Skeletal muscle cell (primary cell): ENCODE results near the gene RAB19.
"Not testable (repeated sequence)": the region's sequence is repeated elsewhere in the genome, so short reads cannot be mapped to it uniquely, and the experiment has no call there.

ENCODE experiments used
- DNase-seq: peaks from one replicate; pipeline ENCODE4 v3.0.0-alpha.2; 2010; ENCODE audit warnings: low read depth
- H3K4me3 ChIP-seq: 2 replicates; pipeline ENCODE4 v1.5.1; 2011; ENCODE audit warnings: low read depth, mild to moderate bottlenecking, control low read depth, low read length, moderate library complexity

RAB19 gene

DNA sequence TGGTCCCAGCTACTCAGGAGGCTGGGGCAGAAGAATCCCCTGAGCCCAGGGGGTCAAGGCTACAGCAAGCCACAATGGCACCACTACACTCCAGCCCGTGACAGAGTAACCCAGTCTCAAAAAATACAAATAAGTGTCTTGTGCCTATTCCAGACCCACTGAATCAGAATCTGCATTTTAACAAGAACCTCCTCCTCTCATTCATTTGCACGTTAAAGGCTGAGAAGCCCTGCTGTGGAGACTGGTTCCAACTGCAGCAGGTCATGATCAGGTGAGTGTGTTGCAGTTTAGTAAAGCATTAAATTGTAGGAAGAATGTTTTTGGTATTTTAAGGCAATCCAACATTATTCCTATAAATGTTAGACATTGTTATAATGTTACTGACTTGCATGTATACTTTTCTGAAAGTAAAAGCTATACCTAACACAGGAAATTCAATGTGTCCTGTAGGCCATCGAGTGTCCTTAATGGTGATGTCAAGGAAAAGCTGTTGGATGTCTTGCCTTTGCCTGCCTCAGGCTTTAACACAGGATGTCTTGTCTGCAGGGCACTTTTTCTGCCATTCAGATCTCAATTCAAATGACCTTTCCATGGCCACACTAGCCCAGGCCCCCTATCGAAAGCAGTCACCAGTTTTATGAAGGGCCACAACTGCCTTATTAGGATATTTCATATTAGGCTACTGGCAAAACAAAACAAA, 45.1 kb downstream of the RAB19 start:
- no peak overlapping the region for H3K4me3 ChIP-seq
- DNase-seq: no peak

DNA sequence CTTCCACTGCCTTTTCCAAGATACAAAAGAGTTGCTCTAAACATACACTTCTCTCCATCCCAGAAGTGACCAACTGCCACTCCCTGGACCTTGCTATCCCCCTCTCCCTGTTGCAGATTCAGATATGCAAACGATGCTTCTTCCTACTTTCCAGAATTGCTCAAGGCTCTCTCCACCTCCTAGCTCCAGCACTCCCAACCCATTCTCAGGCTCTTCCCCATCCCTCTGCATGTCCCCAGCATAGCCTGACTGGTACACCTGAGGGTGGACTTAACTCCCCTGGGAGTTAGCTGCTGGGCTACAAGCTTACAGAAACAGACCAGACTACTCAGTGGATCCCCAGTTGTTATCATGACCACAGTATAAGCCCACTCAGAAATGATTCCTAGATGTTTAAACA, 47.9 kb downstream of the RAB19 start:
- no peak for DNase-seq
- no peak overlapping the region for H3K4me3 ChIP-seq

DNA sequence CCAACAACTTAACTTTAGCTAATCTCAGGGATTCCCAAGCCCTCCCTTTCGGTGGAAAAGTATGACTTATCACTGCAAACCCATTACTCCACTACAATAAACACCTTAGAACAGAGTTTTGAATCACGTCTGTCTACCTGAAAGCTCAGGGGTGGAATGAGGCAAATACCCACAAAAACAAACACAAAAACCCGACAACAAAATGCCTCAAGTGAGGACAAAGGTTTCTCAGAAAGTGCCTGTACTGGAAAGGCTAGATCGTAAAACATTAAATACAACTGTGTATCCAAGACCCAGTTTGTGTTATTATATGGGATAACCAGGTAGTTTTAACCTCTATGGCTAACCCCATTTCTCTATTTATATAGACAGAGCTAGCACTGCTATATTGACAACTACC, 49.4 kb downstream of the RAB19 start:
- H3K4me3 ChIP-seq: no peak overlapping the region
- no peak for DNase-seq

DNA sequence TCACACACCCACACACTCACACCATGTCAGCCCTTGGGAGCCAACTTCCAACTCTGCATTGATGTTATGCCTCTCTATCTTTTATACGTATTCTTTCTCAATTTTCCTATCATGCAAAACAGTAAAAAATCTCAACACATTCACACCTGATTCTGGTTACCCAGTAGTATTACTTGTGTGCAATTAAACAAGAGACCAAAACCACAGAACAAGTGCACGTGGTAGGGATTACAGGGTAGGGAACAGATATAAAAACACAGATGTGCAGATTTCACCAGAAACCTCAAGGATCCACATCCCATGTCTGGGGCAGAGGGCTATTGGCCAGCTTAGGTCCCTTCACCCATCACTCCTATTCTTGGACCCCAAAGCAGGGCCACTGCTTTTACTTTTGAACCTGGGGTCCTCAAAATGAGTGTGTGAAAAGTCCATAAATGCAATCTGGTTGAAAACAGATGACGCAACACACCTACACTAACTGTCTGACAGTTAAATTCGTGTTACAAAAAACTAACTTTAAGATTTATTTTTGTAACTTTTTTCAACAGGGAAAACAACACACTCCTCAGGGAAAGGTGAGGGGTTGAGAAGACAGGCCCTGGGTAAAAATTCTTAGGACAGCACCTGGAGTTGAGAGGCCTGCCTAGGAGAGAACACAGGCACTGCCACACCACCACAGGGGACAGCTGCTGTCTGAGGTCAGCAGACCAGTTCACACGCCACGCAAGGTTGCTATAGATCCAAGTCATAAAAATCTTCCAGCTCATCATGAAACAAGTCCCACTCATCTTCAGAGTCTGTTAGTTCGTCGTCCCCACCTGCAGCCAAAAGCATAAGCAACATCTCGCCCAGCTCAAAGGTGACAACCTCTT, 50.2 kb downstream of the RAB19 start:
- DNase-seq, H3K4me3 ChIP-seq: not testable (repeated sequence)

DNA sequence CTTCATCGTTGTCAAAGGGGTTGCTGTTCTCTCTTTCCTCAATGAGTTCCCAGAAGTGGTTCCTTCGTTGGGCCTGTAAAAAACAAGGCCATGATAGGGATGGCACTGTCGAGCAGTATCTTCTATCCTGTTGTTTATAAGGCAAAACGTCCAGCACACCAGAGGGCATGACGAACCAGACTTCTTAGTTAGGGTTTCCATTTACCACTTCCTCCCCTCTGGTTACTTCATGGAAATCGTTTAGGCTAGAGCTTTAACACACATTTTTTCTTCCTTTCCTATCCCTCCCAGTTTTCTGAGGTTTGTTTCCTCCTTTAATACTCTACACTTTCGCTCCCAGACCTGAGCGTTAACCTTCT, 50.8 kb downstream of the RAB19 start:
- DNase-seq: no peak
- no peak overlapping the region for H3K4me3 ChIP-seq

DNA sequence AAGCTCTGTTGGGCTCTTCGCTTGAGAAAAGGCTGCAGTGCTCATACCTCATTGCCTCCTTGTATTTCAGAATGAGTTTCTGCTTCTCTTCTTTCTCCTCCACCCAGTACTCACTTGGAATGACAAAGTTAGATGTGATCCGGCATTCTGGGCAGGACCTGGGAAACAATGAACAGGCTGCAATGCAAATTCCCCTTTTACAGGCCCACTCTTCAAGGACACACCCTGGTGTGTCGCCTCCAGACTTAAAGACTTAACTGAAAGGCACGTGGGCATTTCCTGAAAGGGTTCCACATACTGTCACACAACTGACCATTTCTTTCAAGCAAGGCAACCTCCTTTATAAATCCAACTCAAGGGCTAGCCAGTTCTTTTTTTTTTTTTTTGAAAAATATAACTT, 51.9 kb downstream of the RAB19 start:
- no peak for DNase-seq
- no peak overlapping the region for H3K4me3 ChIP-seq

DNA sequence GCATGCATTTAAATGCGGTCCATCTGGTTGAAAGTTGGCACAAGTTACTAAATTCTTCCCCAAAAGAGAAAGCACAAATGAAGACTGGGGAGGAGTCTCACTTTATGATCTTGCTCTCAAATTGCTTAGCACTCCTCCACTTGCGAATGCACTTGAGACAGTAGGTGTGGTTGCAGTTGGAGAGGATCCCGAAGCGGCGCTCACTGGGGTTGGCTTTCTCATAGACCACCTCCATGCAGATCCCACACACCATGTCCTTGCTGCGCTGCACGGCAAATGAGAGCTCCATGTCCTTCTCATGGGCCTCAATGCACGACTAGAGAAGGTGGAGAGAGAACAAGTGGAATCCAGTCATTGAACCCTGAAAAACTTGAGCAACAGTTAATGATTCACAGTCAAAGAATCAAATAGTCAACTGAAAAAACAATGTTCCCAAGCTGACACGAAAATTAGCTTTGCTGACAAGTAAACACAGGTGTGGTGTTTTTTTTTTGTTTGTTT, 52.7 kb downstream of the RAB19 start:
- DNase-seq: no peak
- no peak overlapping the region for H3K4me3 ChIP-seq

DNA sequence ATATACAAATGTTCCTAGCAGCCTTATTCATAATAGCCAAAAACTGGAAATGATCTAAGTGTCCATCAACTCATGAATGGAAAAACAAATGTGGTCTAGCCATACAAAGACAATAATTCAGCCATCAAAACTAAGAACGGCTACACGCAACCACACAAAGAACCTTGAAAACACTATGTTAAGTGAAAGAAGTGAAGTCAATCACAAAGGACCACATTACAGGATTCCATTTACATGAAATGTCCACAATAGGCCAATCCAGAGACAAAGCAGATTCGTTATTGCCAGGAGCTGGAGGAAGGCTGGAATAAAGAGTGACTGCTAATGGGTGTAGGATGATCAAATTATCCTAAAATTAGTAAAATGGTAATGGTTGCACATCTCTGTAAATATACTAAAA, 54.3 kb downstream of the RAB19 start:
- DNase-seq: no peak

DNA sequence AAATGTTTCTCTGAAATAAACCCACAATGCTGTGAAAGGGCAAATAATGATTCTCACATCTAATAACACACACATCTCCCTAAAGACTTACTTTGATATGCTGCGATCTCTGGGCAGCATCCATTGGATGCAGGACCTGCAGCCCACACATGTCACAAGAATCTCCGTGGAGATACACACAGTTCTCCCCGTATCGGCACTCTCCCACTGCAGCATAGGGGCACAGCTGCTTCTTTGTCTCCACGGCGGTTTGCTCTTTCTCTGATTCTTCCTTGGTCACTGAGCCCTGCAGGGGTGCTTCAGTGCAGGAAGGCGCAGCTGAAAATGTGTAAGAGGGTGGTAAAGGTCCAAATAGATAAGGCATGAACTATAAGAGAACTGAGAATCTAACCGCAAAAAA, 55.1 kb downstream of the RAB19 start:
- DNase-seq: no peak
- H3K4me3 ChIP-seq: no peak overlapping the region

More for the DNA sequence above, 54.3 kb downstream of the RAB19 start:
- no peak overlapping the region for H3K4me3 ChIP-seq

DNA sequence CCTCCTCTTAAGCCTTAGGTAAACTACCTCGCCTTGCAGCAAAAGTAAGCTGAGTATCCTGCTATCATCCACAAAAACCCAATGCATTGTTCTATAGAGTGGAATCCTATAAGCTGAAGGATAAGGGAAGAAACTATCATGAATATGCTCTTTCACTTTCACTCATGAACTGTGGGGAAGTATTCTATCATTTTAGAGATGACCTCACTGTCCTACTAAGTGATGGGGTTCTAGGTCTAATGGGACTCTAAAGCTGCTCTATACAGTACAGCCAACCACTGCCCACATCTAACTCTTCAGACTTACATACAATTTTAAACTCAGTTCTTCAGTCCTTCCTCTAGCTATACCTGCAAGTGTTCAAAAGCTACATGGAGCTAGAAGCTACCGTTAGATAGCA, 59.3 kb downstream of the RAB19 start:
- no peak for DNase-seq
- H3K4me3 ChIP-seq: no peak overlapping the region

DNA sequence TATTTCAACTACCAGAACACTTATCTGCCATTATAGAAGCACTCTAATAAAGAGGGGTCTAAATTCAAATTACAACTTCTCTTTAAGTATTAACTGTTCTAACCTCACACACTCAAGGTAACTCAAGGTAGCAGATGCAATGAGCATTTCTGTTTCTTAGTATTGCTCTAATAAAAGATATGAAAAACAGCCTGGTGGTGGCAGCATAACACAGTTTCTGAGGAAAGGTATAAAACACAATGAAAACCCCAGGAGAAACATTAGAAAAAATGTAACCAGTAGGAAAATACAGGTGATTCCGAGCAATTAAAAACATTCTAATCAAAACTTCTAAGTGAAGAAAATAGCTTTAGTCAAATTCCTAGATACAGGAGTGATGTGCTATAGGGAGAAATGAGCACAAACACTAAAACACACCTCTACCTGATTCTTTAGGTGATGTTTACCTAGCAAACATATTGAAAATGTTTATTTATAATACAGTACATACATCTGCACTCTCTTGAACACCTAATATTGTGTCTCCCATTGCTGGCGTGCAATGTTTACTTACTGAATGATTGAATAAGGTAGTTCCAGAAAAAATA, 72.0 kb downstream of the RAB19 start:
- H3K4me3 ChIP-seq: no peak overlapping the region
- DNase-seq: no peak

DNA sequence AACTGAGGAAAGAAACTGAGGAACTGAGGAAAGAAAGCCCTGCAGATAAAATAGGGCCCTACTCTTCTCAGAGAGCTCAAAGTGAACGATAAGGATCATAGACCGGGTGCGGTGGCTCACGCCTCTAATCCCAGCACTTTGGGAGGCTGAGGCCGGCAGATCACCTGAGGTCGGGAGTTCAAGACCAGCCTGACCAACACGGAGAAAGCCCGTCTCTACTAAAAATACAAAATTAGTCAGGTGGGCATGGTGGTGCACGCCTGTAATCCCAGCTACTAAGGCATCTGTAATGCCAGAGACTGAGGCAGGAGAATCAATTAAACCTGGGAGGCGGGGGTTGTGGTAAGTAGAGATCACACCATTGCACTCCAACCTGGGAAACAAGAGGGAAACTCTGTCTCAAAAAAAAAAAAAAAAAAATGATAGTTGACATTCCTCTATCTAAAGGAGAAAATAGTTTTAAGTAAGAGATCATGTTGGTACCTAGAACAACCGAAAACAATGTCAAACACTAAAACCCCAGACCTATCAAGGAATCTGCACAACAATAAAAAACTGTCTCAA, 72.9 kb downstream of the RAB19 start:
- no peak for DNase-seq
- no peak overlapping the region for H3K4me3 ChIP-seq
